ES-I3 (cell line): ENCODE measurements around the gene SYT3.
"Not testable (repeated sequence)": the region's sequence is repeated elsewhere in the genome, so short reads cannot be mapped to it uniquely, and the experiment has no call there.

Experiments used
- H3K36me3 ChIP-seq: 2 replicates; pipeline ENCODE4 v1.6.1; 2013; ENCODE audit warnings: mild to moderate bottlenecking, low read length, control low read depth, moderate library complexity; ENCODE audit not compliant: insufficient read depth
- H3K4me1 ChIP-seq: 2 replicates; pipeline ENCODE4 v1.6.1; 2013; ENCODE audit warnings: mild to moderate bottlenecking, control low read depth, low read length; ENCODE audit not compliant: insufficient read depth
- H3K9ac ChIP-seq: 2 replicates; pipeline ENCODE4 v1.6.1; 2013; ENCODE audit warnings: low read depth, mild to moderate bottlenecking, low read length, moderate library complexity
- H3K9me3 ChIP-seq: 2 replicates; pipeline ENCODE4 v1.6.1; 2013; ENCODE audit warnings: mild to moderate bottlenecking, low read length, moderate library complexity; ENCODE audit not compliant: control insufficient read depth, insufficient read depth

The SYT3 gene

DNA sequence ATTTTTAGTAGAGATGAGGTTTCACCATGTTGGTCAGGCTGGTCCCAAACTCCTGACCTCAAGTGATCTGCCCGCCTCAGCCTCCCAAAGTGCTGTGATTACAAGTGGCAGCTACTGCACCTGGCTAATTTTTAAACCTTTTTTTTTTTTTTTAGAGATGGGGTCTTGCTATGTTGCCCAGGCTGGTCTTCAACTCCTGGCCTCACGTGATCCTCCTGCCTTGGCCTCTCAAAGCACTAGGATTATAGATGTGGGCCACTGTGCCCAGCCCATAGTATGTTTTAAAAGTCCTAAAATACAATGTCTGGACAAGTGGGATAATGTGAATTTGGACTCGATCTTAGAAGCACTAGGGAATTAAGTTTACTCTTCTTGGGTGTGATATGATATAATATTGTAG is 62.9 kb downstream of the SYT3 start:
- not testable (repeated sequence) for H3K9me3 ChIP-seq, H3K36me3 ChIP-seq, H3K9ac ChIP-seq, H3K4me1 ChIP-seq

DNA sequence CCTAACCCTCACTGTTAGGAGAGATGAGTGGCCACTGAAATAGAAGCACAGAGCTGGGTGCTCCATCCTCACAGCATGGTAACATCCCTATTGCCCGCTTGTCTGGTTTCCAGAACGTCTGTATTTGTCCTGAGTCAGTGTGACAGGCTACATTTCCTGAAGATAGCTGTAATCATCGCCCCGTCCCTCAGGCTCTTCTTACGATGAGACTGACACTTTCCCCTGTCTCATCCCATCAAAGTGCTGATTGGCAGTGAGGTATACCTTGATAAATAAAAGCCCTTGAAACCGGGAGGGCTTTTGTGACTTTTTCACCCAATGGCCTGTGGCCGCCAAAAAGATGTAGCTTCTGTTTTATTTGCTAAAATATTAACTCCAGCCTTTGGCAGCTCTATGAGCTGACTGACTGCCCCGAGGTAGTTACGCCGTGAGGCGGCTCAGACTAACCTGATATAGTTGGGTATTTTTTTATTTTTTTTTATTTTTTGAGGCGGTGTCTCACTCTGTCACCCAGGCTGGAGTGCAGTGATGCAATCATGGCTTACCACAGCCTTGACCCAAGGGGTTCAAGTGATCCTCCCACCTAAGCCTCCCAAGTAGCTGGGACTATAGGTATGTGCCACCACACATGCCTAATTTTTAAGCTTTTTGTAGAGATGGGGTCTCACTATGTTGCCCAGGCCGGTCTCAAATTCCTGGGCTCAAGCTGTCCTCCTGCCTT is 65.8 kb downstream of the SYT3 start:
- H3K36me3 ChIP-seq = no peaks in the 10 kb centered on the region
- no peaks in the 10 kb centered on the region for H3K9me3 ChIP-seq
- no peak overlapping the region for H3K9ac ChIP-seq
- 0 out of 2 replicates have a peak, but pooled peaks cover 3% of the 10 kb centered on the region for H3K4me1 ChIP-seq
